ENCODE results near the gene MUC4. TPM values are rescaled to one million over a fixed set of nuclear protein-coding genes. Genes with fewer than 3 reads are reported as not detected.

MUC4 gene, protein sequence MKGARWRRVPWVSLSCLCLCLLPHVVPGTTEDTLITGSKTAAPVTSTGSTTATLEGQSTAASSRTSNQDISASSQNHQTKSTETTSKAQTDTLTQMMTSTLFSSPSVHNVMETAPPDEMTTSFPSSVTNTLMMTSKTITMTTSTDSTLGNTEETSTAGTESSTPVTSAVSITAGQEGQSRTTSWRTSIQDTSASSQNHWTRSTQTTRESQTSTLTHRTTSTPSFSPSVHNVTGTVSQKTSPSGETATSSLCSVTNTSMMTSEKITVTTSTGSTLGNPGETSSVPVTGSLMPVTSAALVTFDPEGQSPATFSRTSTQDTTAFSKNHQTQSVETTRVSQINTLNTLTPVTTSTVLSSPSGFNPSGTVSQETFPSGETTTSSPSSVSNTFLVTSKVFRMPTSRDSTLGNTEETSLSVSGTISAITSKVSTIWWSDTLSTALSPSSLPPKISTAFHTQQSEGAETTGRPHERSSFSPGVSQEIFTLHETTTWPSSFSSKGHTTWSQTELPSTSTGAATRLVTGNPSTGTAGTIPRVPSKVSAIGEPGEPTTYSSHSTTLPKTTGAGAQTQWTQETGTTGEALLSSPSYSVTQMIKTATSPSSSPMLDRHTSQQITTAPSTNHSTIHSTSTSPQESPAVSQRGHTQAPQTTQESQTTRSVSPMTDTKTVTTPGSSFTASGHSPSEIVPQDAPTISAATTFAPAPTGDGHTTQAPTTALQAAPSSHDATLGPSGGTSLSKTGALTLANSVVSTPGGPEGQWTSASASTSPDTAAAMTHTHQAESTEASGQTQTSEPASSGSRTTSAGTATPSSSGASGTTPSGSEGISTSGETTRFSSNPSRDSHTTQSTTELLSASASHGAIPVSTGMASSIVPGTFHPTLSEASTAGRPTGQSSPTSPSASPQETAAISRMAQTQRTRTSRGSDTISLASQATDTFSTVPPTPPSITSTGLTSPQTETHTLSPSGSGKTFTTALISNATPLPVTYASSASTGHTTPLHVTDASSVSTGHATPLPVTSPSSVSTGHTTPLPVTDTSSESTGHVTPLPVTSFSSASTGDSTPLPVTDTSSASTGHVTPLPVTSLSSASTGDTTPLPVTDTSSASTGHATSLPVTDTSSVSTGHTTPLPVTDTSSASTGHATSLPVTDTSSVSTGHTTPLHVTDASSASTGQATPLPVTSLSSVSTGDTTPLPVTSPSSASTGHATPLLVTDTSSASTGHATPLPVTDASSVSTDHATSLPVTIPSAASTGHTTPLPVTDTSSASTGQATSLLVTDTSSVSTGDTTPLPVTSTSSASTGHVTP (N-terminal part only)
- total RNA-seq (2014; rRNA removed; shearing (Covaris generic)) = 0.12 and 0.20 TPM in 2 replicates

GRCh38 chr3:195811756-195812155 is at the start of gene MUC4:
TSS of gene MUC4 (minus strand) at chr3:195811929. CDS start at chr3:195811817, 112 bp downstream.
- DNase-seq (ENCODE audit: low spot score) = no peak
- in situ Hi-C loops (cut with HindIII; ENCODE audit: low sequenced_read_pairs) = no loop called here

- no peak for DNase-seq (ENCODE audit: low spot score)
- in situ Hi-C loops (cut with HindIII; ENCODE audit: low sequenced_read_pairs) = no loop called here
These were observed 48.7 kb upstream of the MUC4 start for GRCh38 chr3:195860456-195860855.

GRCh38 chr3:195859846-195860411 is 48.2 kb upstream of the MUC4 start:
- in situ Hi-C loops (cut with HindIII; ENCODE audit: low sequenced_read_pairs) = no loop called here
- DNase-seq (ENCODE audit: low spot score) = no peak

DNA sequence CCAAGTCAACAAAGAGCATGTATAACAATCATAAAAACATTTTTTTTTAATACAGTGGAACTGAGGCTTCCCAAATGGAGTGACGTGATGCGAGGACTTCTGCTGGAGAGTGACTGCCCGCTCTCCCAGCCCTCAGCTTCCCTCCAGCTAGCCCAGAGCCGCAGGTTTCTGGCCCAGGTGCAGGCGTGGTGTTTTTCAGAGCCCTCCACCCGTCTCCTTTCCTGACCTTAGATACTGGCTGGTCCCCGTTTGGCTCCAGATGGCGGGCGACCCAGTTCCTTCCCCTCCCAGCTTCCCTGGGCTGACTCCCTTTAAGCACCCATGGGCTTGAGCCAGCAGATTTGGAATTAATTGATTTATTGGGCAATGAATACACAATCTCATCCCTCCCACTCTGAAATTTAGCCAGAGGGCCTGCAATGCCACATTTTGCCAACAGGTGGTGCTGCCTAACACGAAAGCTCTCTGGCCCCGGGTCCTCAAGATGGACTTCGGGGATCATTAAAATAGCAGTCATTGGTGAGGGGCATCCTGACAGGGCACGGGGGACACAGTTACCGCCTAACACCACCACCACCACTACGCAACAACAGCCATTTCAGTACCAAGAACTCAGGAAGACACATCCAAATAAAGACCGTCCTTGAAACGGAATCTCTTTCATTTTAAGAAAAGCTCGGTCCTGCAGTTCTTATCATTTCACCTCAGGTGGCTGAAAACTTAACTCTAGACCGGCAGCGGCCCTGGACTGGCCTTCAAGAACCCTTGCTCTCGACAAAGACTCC is 47.5 kb upstream of the MUC4 start:
- peak; percentile 84 for DNase-seq (ENCODE audit: low spot score)

DNA sequence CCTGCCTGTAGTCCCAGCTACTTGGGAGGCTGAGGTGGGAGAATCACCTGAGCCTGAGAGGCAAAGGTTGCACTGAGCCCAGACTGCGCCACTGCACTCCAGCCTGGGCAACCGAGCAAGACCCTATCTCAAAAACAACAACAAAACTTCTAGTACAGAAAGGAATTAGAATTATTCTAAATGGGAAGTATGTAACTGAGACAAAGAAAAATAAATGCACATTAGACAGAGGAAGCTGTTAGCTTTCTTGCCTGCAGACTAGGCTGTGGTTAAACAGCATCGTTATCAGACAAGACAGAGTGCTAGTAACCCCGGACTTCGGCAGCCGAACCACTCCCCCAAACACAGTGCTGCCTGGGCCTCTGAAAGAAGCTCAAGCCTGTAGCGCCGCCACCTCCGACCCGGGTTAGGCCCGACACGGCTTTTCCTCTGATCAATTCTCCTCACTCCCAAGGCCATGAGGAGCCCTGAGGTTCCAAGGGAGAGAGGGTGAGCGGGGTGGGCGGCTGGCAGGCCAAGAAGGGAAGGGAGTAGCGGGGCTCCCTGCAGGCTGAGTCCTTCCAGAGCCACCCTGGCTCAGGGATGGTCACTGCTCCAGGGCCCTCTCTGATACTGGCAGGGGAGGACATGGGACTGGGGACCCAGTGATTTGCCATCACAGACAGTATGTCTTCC is 44.8 kb upstream of the MUC4 start:
- no peak for DNase-seq (ENCODE audit: low spot score)
- in situ Hi-C loops (cut with HindIII; ENCODE audit: low sequenced_read_pairs) = no loop called here

More for the DNA sequence above, 47.5 kb upstream of the MUC4 start:
- in situ Hi-C loops (cut with HindIII; ENCODE audit: low sequenced_read_pairs) = no loop called here

DNA sequence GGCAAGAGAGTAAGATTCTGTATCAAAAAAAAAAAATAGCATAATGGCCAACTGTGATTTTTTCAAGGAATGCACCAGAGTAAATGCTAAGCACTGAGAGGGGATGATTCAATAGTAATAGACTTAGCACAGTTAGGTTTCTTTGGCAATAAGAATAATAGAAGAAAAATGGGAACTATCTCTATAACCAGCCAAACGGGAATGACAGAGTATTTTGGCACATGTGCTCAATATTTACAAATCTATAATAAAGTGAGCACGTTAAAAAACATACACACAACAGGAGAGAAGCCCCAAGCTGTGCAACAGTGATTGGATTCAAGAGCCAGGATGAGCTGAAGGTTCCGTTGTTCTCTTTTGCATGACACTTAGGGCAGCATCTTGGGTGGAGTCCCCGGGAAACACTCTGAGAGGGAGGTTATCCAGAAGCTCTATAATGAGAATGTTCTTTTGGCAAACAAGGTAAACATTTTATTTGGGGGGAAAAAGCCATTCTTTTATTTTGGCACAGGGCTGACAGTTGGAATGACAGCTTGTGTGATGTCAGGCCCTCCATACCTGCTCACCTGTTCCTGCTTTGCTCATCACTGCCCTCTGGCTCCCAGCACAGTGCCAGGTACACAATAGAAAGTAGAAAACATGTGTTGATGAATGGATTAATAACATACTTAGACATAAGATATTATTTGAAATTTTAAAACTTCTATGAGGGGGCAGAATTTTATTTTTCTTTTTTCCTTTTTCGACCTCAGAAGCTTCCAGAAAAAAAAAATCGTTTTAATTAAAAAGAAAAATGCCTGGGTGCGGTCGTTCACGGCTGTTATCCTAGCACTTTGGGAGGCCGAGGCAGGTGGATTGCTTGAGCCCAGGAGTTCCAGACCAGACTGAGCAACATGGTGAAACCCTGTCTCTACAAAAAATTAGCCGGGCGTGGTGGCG is 44.0 kb upstream of the MUC4 start:
- in situ Hi-C loops (cut with HindIII; ENCODE audit: low sequenced_read_pairs) = no loop called here

DNA sequence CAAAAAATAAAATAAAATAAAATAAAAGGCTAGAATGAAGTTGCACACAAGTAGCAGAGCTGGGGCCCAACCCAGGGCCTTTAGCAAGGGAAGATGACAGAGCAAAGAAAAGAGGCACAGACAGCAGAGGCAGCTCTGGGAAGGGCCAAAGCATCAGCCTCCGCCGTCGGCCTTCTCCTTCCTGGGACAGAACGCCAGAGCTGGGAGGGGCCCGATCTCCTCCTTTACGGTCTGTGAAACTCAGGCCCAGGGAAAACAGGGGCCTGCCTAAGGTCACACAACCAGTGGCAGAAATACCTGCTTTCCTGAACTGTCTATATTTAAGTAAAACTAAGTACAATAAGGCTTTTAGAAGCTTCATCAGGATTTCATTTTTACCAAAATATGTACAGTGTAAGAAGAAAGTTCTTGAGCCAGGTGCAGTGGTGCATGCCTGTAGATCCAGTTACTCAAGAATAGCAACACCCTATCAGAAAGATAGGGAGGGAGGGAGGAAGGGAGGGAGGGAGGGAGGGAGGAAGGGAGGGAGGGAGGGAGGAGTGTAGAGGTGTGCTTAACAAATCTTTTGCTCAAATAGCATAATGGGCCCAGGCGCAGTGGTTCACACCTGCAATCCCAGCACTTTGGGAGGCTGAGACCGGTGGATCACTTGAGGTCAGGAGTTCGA is 43.0 kb upstream of the MUC4 start:
- in situ Hi-C loops (cut with HindIII; ENCODE audit: low sequenced_read_pairs) = no loop called here
- DNase-seq (ENCODE audit: low spot score) = no peak

More for the DNA sequence above, 44.0 kb upstream of the MUC4 start:
- peak; percentile 44 for DNase-seq (ENCODE audit: low spot score)

DNA sequence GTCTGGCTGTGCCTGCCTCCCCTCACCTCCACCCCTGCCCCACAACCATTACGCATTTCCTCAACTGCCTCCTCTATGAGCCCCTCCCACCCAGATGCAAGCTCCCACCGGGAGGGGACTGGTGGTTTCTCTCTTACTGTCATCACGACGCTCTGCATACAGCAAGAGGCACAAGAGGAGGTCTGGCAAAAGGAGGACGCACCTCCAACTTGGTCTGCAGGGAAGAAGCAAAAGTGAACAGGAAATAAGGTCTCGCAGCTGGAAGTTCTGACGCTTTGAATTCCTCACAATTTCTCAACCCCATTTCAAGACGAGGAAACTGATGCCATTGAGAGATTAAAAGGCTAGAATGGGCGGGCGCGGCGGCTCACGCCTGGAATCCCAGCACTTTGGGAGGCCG is 42.3 kb upstream of the MUC4 start:
- in situ Hi-C loops (cut with HindIII; ENCODE audit: low sequenced_read_pairs) = no loop called here
- no peak for DNase-seq (ENCODE audit: low spot score)

- no peak for DNase-seq (ENCODE audit: low spot score)
- in situ Hi-C loops (cut with HindIII; ENCODE audit: low sequenced_read_pairs) = no loop called here
These were observed 41.3 kb upstream of the MUC4 start for GRCh38 chr3:195853036-195853435.

GRCh38 chr3:195850857-195851543 is 39.3 kb upstream of the MUC4 start:
- DNase-seq (ENCODE audit: low spot score) = peak; percentile 86
- in situ Hi-C loops (cut with HindIII; ENCODE audit: low sequenced_read_pairs) = no loop called here

- DNase-seq (ENCODE audit: low spot score) = peak; percentile 27
- in situ Hi-C loops (cut with HindIII; ENCODE audit: low sequenced_read_pairs) = no loop called here
These were observed 37.8 kb upstream of the MUC4 start for GRCh38 chr3:195849322-195850074.

GRCh38 chr3:195847055-195847950 is 35.6 kb upstream of the MUC4 start:
- no peak for DNase-seq (ENCODE audit: low spot score)
- in situ Hi-C loops (cut with HindIII; ENCODE audit: low sequenced_read_pairs) = no loop called here

DNA sequence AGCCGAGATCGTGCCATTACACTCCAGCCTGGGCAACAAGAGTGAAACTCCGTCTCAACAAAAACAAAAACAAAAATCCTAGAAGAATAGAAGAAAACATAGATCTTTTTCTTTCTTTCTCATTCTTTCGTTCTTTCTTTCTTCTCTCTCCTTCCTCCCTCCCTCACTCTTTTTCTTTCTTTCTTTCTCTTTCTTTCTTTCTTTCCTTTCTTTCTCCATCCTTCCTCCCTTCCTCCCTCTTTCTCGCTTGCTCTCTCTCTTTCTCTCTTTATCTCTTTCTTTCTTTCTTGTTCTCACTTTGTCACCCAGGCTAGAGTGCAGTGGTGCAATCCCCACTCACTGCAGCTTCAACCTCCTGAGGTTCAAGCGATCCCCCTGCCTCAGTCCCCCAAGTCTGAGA is 33.8 kb upstream of the MUC4 start:
- in situ Hi-C loops (cut with HindIII; ENCODE audit: low sequenced_read_pairs) = no loop called here
- DNase-seq (ENCODE audit: low spot score) = no peak

GRCh38 chr3:195844671-195845218 is 33.0 kb upstream of the MUC4 start:
- in situ Hi-C loops (cut with HindIII; ENCODE audit: low sequenced_read_pairs) = no loop called here
- DNase-seq (ENCODE audit: low spot score) = no peak
